Kidney epithelial cell (primary cell): ENCODE results near the gene RAPGEF3. TPM values are rescaled to one million over a fixed set of nuclear protein-coding genes. Genes with fewer than 3 reads are reported as not detected.

Source experiments
- DNase-seq: peaks from one replicate; pipeline ENCODE4 v3.0.0-alpha.2; 2010; ENCODE audit warnings: low read depth
- H3K27me3 ChIP-seq: 2 replicates; pipeline ENCODE4 v1.6.0; 2011; ENCODE audit warnings: low read length; ENCODE audit not compliant: control insufficient read depth, insufficient read depth
- H3K36me3 ChIP-seq: 2 replicates; pipeline ENCODE4 v1.5.1; 2011; ENCODE audit warnings: low read length; ENCODE audit not compliant: control insufficient read depth, insufficient read depth
- H3K4me3 ChIP-seq: 2 replicates; pipeline ENCODE4 v1.5.1; 2011; ENCODE audit warnings: low read depth, mild to moderate bottlenecking, control low read depth, low read length
- total RNA-seq: library from RNA; depleted of rRNA; stranded (reverse); fragments of >200 nt; gene quantifications from 2 replicates; pipeline ENCODE4 v1.2.3, GENCODE V29; 2015
- TF ChIP-seq, protein P1 (sequence below): IDR thresholded peaks from 2 replicates; pipeline ENCODE4 v1.5.1; 2011; ENCODE audit warnings: mild to moderate bottlenecking, moderate library complexity, low read length, control low read depth, inconsistent platforms; ENCODE audit not compliant: insufficient read depth, poor library complexity, severe bottlenecking

Gene RAPGEF3
- total RNA-seq, 1 donor from 2014 or later: 14.3 TPM

DNA sequence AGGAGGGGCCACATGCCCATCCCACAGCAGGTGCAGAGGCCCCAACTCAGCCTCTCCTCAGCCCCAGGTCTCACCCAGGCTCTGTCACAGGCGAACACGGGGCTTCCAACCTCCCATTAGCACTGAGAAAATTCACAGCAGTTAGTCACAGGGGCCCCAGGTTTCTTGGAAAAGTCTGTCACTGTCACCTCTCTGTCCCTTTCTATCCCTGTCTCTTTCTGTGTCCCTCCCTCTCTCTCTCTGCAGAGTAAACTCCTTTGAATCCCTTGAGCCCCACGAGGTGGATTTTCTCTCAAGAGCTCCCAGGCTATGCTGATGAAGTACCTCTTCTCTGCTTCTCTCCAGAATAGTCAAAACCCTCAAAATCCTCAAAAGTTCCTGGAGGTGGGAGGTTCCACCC is 19.4 kb downstream of the RAPGEF3 start:
- Histone ChIP-seq H3K36me3 (no peaks in the 10 kb centered on the region), H3K27me3 (peaks cover under 1% of the 10 kb centered on the region), H3K4me3 (no peak overlapping the region)
- TF ChIP-seq, protein P1, sequence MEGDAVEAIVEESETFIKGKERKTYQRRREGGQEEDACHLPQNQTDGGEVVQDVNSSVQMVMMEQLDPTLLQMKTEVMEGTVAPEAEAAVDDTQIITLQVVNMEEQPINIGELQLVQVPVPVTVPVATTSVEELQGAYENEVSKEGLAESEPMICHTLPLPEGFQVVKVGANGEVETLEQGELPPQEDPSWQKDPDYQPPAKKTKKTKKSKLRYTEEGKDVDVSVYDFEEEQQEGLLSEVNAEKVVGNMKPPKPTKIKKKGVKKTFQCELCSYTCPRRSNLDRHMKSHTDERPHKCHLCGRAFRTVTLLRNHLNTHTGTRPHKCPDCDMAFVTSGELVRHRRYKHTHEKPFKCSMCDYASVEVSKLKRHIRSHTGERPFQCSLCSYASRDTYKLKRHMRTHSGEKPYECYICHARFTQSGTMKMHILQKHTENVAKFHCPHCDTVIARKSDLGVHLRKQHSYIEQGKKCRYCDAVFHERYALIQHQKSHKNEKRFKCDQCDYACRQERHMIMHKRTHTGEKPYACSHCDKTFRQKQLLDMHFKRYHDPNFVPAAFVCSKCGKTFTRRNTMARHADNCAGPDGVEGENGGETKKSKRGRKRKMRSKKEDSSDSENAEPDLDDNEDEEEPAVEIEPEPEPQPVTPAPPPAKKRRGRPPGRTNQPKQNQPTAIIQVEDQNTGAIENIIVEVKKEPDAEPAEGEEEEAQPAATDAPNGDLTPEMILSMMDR: no peak
- no peak for DNase-seq

DNA sequence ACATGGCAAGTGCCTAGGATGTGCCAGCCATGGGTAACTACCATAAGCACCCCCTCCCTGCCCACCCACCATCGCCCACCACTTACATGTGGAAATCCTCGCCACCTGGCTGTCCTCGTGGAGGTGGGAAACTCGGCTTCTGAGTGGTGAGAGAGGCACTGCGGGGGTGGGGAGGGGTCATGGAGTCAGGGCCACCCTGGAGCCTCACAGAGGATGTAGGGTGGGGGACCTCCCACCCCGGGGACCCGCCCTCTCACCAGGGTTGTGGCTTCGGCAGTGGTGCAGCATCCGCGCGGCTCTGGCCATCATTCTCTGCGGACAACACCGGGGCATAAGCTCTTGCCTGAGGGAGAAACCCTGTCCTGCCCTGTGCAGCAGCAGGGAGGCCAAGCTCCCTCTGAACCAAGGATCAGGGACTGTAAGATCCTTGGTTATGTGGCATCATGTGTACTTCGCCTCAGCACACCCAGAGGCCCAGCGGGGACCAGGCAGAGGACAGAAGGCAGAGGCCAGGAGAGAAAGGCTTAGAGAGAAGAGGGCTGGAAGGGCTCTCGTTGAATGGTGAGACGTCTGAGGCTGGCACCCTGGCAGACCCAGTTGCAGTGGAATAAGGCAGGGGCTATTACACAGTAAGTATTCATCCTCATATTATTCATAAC is 20.6 kb downstream of the RAPGEF3 start:
- no peak for DNase-seq
- Histone ChIP-seq H3K36me3 (no peaks in the 10 kb centered on the region), H3K27me3 (peaks cover 3% of the 10 kb centered on the region), H3K4me3 (no peak overlapping the region)
- TF ChIP-seq, protein P1: no peak

DNA sequence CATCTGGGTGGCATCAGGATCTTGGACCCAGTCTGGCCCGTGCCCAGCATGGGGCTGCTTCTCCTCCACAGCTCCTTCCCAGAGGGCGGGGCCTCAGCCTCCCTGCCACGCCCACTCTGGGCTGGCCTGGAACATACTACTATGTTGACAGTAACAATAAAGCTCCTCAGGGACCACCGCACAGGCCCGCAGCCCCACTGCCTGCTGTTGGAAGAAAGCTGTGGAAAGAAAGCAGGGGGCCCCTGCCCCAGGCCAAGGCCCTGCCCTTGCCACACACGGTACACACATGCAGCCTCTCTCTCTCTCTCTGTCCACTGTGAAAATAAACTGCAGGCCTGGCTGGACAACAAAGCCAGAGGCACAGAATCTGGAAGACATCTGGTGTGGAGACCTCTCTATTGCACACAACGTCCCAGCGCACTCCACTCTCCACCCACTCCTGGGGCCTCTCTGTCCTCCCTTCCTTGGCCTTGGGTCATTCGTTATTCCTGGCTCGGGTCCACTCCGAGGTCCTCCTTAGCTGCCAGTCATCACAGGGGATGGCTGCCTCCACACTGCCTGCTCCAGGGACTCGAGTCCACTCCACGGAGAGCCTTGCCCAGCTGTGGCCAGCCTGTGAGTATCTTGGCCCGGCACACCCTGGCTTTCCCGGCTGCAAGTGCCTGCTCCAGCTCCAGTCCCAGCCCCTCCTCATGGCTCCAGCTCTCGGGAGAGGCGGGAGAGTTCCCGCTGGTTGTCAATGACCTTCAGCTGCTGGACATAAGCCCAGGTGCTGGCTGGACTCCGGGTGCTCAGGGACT is 21.6 kb downstream of the RAPGEF3 start:
- Histone ChIP-seq H3K27me3 (peaks cover 3% of the 10 kb centered on the region), H3K36me3 (no peaks in the 10 kb centered on the region), H3K4me3 (no peak overlapping the region)
- DNase-seq: no peak
- TF ChIP-seq, protein P1: no peak

DNA sequence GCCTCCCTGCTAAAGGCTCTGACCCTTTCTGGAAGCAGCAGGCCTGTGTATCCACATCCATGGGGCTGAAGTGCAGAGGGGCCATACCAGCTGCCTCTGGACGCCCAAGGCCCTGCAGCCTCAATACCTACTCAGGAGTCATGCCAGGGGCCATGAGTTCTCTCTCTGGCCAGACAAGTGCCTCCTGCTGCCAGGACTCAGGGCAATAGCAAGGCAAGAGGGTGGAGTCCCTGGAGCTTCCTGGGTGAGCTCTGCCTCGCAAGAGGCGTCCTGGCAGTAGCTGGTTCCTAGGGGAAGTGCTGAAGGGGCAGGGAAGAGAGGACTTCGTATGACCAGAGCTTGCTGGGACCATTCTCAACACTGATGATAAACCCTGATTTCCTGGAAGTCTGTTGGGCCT is 22.5 kb downstream of the RAPGEF3 start:
- H3K4me3 ChIP-seq: no peak overlapping the region
- DNase-seq: no peak
- H3K27me3 ChIP-seq: peaks cover 3% of the 10 kb centered on the region
- TF ChIP-seq, protein P1: no peak
- H3K36me3 ChIP-seq: no peaks in the 10 kb centered on the region

DNA sequence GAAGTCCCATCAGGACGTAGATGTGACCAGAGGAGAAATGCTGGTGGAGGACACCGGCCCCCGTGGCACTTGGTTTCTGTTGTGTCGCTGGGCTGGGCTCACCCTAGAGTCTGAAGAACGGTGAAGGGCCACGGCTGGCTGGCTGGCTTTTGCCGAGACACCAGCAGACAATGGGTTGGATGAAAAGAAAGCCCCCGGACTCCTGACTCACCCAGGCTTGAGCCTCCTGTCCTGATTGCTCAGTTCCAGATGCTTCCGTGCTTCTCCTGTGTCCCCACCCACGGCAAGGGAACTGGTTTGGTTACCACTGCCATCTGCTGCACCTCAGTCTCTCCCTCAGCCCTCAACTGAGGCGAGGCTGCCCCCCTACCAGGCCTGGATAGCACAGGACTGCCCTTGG is 23.0 kb downstream of the RAPGEF3 start:
- no peak for DNase-seq
- peaks cover 3% of the 10 kb centered on the region for H3K27me3 ChIP-seq
- no peaks in the 10 kb centered on the region for H3K36me3 ChIP-seq
- TF ChIP-seq, protein P1: no peak
- no peak overlapping the region for H3K4me3 ChIP-seq
